H1 (cell line): ENCODE data around the gene PRR22. TPM values are rescaled to one million over a fixed set of nuclear protein-coding genes. Genes with fewer than 3 reads are reported as not detected.

ENCODE experiments used
- CTCF ChIA-PET: fragments of 300-600 bp; sonication (Branson Sonifier 250); formaldehyde crosslinking; loops from one replicate; lab custom pipeline; 2021; ENCODE audit not compliant: partially characterized antibody; lab: Charles Lee
- POLR2A ChIA-PET: fragments of 300-600 bp; sonication (Branson Sonifier 250); formaldehyde crosslinking; loops from one replicate; lab custom pipeline; 2021; ENCODE audit warnings: inconsistent platforms; ENCODE audit not compliant: partially characterized antibody; lab: Charles Lee
- DNase-seq, 2 experiments: peaks; one replicate each; pipeline versions ENCODE4 v3.0.0 to v3.0.0-alpha.2; 2010 to 2022; ENCODE audit warnings: low spot score in 2 of 2, low read depth in 1 of 2, mixed read lengths in 1 of 2
- FAIRE-seq: peaks from 2 replicates; lab custom pipeline; 2011; peaks lifted over from hg19 to GRCh38; lab: Jason Lieb, UNC
- H2AFZ ChIP-seq: 2 replicates; pipeline ENCODE4 v1.8.1; 2012; ENCODE audit warnings: low read length, inconsistent platforms
- H2AK5ac ChIP-seq: 2 replicates; pipeline ENCODE4 v1.6.1; 2013; ENCODE audit warnings: low read depth, low read length
- H2BK120ac ChIP-seq: replicated peaks from 2 replicates; pipeline ENCODE3; 2013; ENCODE audit warnings: low read depth, low read length, inconsistent platforms
- H2BK12ac ChIP-seq: 2 replicates; pipeline ENCODE4 v1.6.1; 2013; ENCODE audit warnings: low read depth, low read length
- H2BK15ac ChIP-seq: 2 replicates; pipeline ENCODE4 v1.6.1; 2013; ENCODE audit warnings: low read length
- H2BK20ac ChIP-seq: 2 replicates; pipeline ENCODE4 v1.6.1; 2013; ENCODE audit warnings: low read length
- H2BK5ac ChIP-seq: 2 replicates; pipeline ENCODE4 v1.6.1; 2013; ENCODE audit warnings: low read depth, low read length
- H3K14ac ChIP-seq: 2 replicates; pipeline ENCODE4 v1.6.1; 2013; ENCODE audit warnings: inconsistent platforms; ENCODE audit not compliant: insufficient read length
- H3K18ac ChIP-seq: 2 replicates; pipeline ENCODE4 v1.6.1; 2013; ENCODE audit warnings: low read length; ENCODE audit errors: extremely low read depth
- H3K23ac ChIP-seq: 2 replicates; pipeline ENCODE4 v1.6.1; 2013; ENCODE audit warnings: inconsistent platforms; ENCODE audit not compliant: insufficient read length
- H3K23me2 ChIP-seq: 2 replicates; pipeline ENCODE4 v1.6.1; 2013; ENCODE audit warnings: low read depth, low read length
- H3K27ac ChIP-seq: 2 replicates; pipeline ENCODE4 v1.6.1; 2011; ENCODE audit warnings: low read depth, low read length, inconsistent platforms
- H3K27me3 ChIP-seq, 4 experiments: replicated peaks in 1 of 4; 1 replicate in 1 of 4; 2 replicates in 3 of 4; pipeline versions ENCODE4 v1.6.1 to v1.8.1; 2011 to 2013; ENCODE audit warnings: low read length in 3 of 4, mild to moderate bottlenecking in 3 of 4, inconsistent platforms in 2 of 4, mixed read lengths in 2 of 4, moderate library complexity in 1 of 4; ENCODE audit not compliant: control insufficient read depth in 3 of 4, insufficient read depth in 3 of 4; ENCODE audit errors: extremely low read depth in 1 of 4
- H3K36me3 ChIP-seq, 4 experiments: 2 replicates each; pipeline versions ENCODE4 v1.6.1 to v1.8.1; 2011 to 2013; ENCODE audit warnings: mild to moderate bottlenecking in 4 of 4, low read length in 3 of 4, moderate library complexity in 2 of 4, control low read depth in 1 of 4, inconsistent platforms in 1 of 4; ENCODE audit not compliant: insufficient read depth in 4 of 4, control insufficient read depth in 2 of 4
- H3K4ac ChIP-seq: replicated peaks from 2 replicates; pipeline ENCODE3; 2013; ENCODE audit warnings: low read length, low read depth, mixed read lengths, inconsistent platforms; ENCODE audit not compliant: insufficient read length
- H3K4me1 ChIP-seq, 4 experiments: replicated peaks in 1 of 4; 1 replicate in 1 of 4; 2 replicates in 3 of 4; pipeline versions ENCODE4 v1.6.1 to v1.8.1; 2011 to 2013; ENCODE audit warnings: low read length in 3 of 4, inconsistent platforms in 2 of 4, mixed read lengths in 1 of 4; ENCODE audit not compliant: insufficient read depth in 4 of 4, control insufficient read depth in 3 of 4
- H3K4me2 ChIP-seq, 2 experiments: 2 replicates each; pipeline versions ENCODE4 v1.6.1 to v1.8.1; 2011 to 2013; ENCODE audit warnings: low read depth in 2 of 2, low read length in 2 of 2, control low read depth in 1 of 2, inconsistent platforms in 1 of 2, mild to moderate bottlenecking in 1 of 2; ENCODE audit not compliant: insufficient read depth in 1 of 2
- H3K4me3 ChIP-seq, 4 experiments: fragments of 200-600, 300-600 bp in 1 of 4; sonication (generic), shearing (Covaris generic), sonication (Bioruptor Twin) in 1 of 4; 2 replicates each; pipeline versions ENCODE4 v1.5.1 to v1.8.1; 2011 to 2016; ENCODE audit warnings: low read length in 4 of 4, low read depth in 3 of 4, control low read depth in 2 of 4, inconsistent platforms in 2 of 4, mild to moderate bottlenecking in 2 of 4, mixed read lengths in 1 of 4, moderate library complexity in 1 of 4; ENCODE audit not compliant: insufficient read depth in 2 of 4; ENCODE audit errors: extremely low read depth in 1 of 4
- H3K56ac ChIP-seq: replicated peaks from 2 replicates; pipeline ENCODE3; 2013; ENCODE audit warnings: low read depth, mild to moderate bottlenecking, mixed read lengths, low read length, inconsistent platforms; ENCODE audit not compliant: insufficient read length
- H3K79me1 ChIP-seq: 2 replicates; pipeline ENCODE4 v1.6.1; 2013; ENCODE audit warnings: low read depth, low read length, control low read depth
- H3K79me2 ChIP-seq, 2 experiments: 2 replicates each; pipeline versions ENCODE4 v1.6.1 to v1.8.1; 2012 to 2013; ENCODE audit warnings: low read length in 2 of 2, mild to moderate bottlenecking in 2 of 2, inconsistent platforms in 1 of 2; ENCODE audit not compliant: insufficient read depth in 2 of 2, control insufficient read depth in 1 of 2
- H3K9ac ChIP-seq, 4 experiments: replicated peaks in 1 of 4; 1 replicate in 1 of 4; 2 replicates in 3 of 4; pipeline versions ENCODE4 v1.6.1 to v1.8.1; 2011 to 2013; ENCODE audit warnings: low read depth in 3 of 4, low read length in 3 of 4, control low read depth in 2 of 4, mild to moderate bottlenecking in 2 of 4, moderate library complexity in 2 of 4, inconsistent platforms in 1 of 4; ENCODE audit errors: extremely low read depth in 1 of 4
- H3K9me3 ChIP-seq, 2 experiments: 2 replicates each; pipeline versions ENCODE4 v1.6.1 to v1.8.1; 2012 to 2013; ENCODE audit warnings: mild to moderate bottlenecking in 2 of 2, moderate library complexity in 2 of 2, control low read depth in 1 of 2, inconsistent platforms in 1 of 2, low read depth in 1 of 2, low read length in 1 of 2, mixed read lengths in 1 of 2; ENCODE audit not compliant: insufficient read depth in 2 of 2
- H4K20me1 ChIP-seq, 2 experiments: replicated peaks in 1 of 2; 2 replicates each; pipeline versions ENCODE3 to v1.8.1; 2011 to 2013; ENCODE audit warnings: inconsistent platforms in 2 of 2, low read length in 2 of 2, mild to moderate bottlenecking in 1 of 2; ENCODE audit not compliant: insufficient read depth in 2 of 2, control insufficient read depth in 1 of 2
- H4K5ac ChIP-seq: 2 replicates; pipeline ENCODE4 v1.6.1; 2013; ENCODE audit warnings: low read length, low read depth, mixed read lengths, inconsistent platforms; ENCODE audit not compliant: insufficient read length
- H4K8ac ChIP-seq: 2 replicates; pipeline ENCODE4 v1.8.0; 2013; ENCODE audit warnings: mild to moderate bottlenecking, moderate library complexity, low read length, inconsistent platforms; ENCODE audit not compliant: insufficient read depth; ENCODE audit errors: extremely low read depth
- H4K91ac ChIP-seq: replicated peaks from 2 replicates; pipeline ENCODE3; 2013; ENCODE audit warnings: low read length, mixed read lengths, inconsistent platforms; ENCODE audit not compliant: insufficient read length
- ATF3 ChIP-seq: IDR thresholded peaks from 2 replicates; pipeline ENCODE4 v1.6.1; 2011; ENCODE audit warnings: low read depth, mild to moderate bottlenecking, low read length; ENCODE audit not compliant: insufficient read depth
- CHD1 ChIP-seq: IDR thresholded peaks from 2 replicates; pipeline ENCODE4 v1.6.1; 2012; ENCODE audit warnings: low read depth, low read length, improper control_type of control experiment
- GABPA ChIP-seq: IDR thresholded peaks from 2 replicates; pipeline ENCODE4 v1.6.1; 2011; ENCODE audit warnings: mild to moderate bottlenecking, low read length, moderate library complexity, borderline replicate concordance; ENCODE audit not compliant: insufficient read depth
- JUND ChIP-seq: IDR thresholded peaks from 2 replicates; pipeline ENCODE4 v1.6.1; 2011; ENCODE audit warnings: mild to moderate bottlenecking, improper control_type of control experiment, low read length
- MAFK ChIP-seq: IDR thresholded peaks from 2 replicates; pipeline ENCODE4 v1.6.1; 2012; ENCODE audit warnings: low read depth, mild to moderate bottlenecking, improper control_type of control experiment, low read length
- POLR2AphosphoS5 ChIP-seq: IDR thresholded peaks from 2 replicates; pipeline ENCODE4 v1.6.1; 2011; ENCODE audit warnings: low read depth, low read length
- SIRT6 ChIP-seq: IDR thresholded peaks from one replicate; pipeline ENCODE4 v1.7.1; 2012; ENCODE audit warnings: low read length, inconsistent platforms
- SUZ12 ChIP-seq: fragments of 200-600 bp; sonication (generic); IDR thresholded peaks from 2 replicates; pipeline ENCODE4 v1.6.1; 2012; ENCODE audit warnings: mild to moderate bottlenecking, inconsistent platforms, low read length, moderate library complexity, mixed read lengths
- WGBS, 2 experiments: shearing (Covaris generic) in 1 of 2; methylation state at CpG; one replicate each; pipeline versions ENCODE4 v1.1.6 to v1.1.7; 2013 to 2015; ENCODE audit warnings: low lambda C conversion rate in 2 of 2, mixed read lengths in 2 of 2, inconsistent platforms in 1 of 2, low coverage in 1 of 2, missing lambda C conversion rate in 1 of 2; ENCODE audit not compliant: insufficient replicate concordance in 2 of 2, insufficient coverage in 1 of 2, insufficient read length in 1 of 2; ENCODE audit errors: extremely low coverage in 1 of 2, missing lambda C conversion rate in 1 of 2; 5-methylcytosine and 5-hydroxymethylcytosine counted together
- polyA plus RNA-seq, 7 experiments: library from polyadenylated mRNA; depleted of rRNA in 3 of 7; stranded (reverse) in 5 of 7; unstranded in 2 of 7; fragments of >200 nt in 5 of 7; fragments of 200-250 nt in 2 of 7; gene quantifications; 1 replicate in 5 of 7; 2 replicates in 1 of 7; 4 replicates in 1 of 7; pipeline versions ENCODE4 v1.2.1 to v1.2.3, GENCODE V29; 2011 to 2013; ENCODE audit warnings: missing spikeins in 2 of 7, mixed read lengths in 2 of 7
- total RNA-seq: library from RNA; stranded (reverse); fragmentation: NEBNext Ultra II Directional; extraction: Animal tissue kit (Norgen Biotek cat#: 25700); gene quantifications from 2 replicates; pipeline ENCODE4 v1.2.1, GENCODE V29; 2021

PRR22 gene
- total and polyA plus RNA-seq, 2 of the 8 experiments (the other 6 are each of a cell fraction or from before 2014, with no cell fraction given) = 1.9 to 2.1 TPM

- no peak overlapping the region for H4K8ac ChIP-seq
- H2BK120ac ChIP-seq = no peak overlapping the region
- no peak overlapping the region for H3K27ac ChIP-seq
- H4K20me1 ChIP-seq = peaks cover 0 to 4% of the 10 kb centered on the region in 2 experiments
- peaks cover 5% of the 10 kb centered on the region; the same call in 1 of the 2 replicates for H3K79me1 ChIP-seq
- H2BK20ac ChIP-seq = no peak overlapping the region
- H3K14ac ChIP-seq = no peak overlapping the region
- CTCF ChIA-PET = interaction anchor here (0.8 to 3.0 kb wide), 5 partner anchors 11 to 77 kb away, joined by 3 to 13 read pairs (median 5); partner anchors contain the start of gene NRTN
- no peaks in the 10 kb centered on the region; a peak in 1 of 7 replicates for H3K4me1 ChIP-seq
- peaks cover 15 to 21% (median 18%) of the 10 kb centered on the region in 4 experiments for H3K36me3 ChIP-seq
- POLR2A ChIA-PET = interaction anchor here (1.0 to 4.5 kb wide), 7 partner anchors 8 to 105 kb away, joined by 3 to 32 read pairs (median 4); no protein-coding TSS in a partner anchor
- H4K91ac ChIP-seq = no peak overlapping the region
- no peak overlapping the region for H4K5ac ChIP-seq
- H3K9ac ChIP-seq = no peak overlapping the region
- no peaks in the 10 kb centered on the region for H3K27me3 ChIP-seq
- H3K56ac ChIP-seq = no peak overlapping the region
- no peak overlapping the region for H2AFZ ChIP-seq
- peaks cover 3% of the 10 kb centered on the region; the same call in 1 of the 2 replicates for H3K23me2 ChIP-seq
- no peak overlapping the region for H2BK12ac ChIP-seq
- no peak overlapping the region for H3K4ac ChIP-seq
- DNase-seq = no peak
- H3K4me2 ChIP-seq = no peak overlapping the region
- no peak overlapping the region for H2AK5ac ChIP-seq
- no peak overlapping the region for H3K18ac ChIP-seq
- H3K79me2 ChIP-seq = no peaks in the 10 kb centered on the region
- 93% methylated on average over 12 of the region's 18 CpGs; no CpG with 5 or more reads in 1 of the 2 experiments for WGBS, 2 experiments
- H2BK15ac ChIP-seq = no peak overlapping the region
- FAIRE-seq = no peak
- no peak overlapping the region for H3K23ac ChIP-seq
- TF ChIP-seq MAFK = no peak
- TF ChIP-seq GABPA = no peak
- TF ChIP-seq ATF3 = no peak
- no peak for TF ChIP-seq SUZ12
- no peak for TF ChIP-seq SIRT6
- TF ChIP-seq POLR2AphosphoS5 = no peak
- TF ChIP-seq CHD1 = no peak
- TF ChIP-seq JUND = no peak
- H3K4me3 ChIP-seq = no peak overlapping the region
- H2BK5ac ChIP-seq = no peak overlapping the region
- no peaks in the 10 kb centered on the region for H3K9me3 ChIP-seq
These were observed 7.7 kb upstream of the PRR22 start for GRCh38 chr19:5792224-5792623.
